GM12873 (cell line): ENCODE data around the gene SYNRG.

Experiments
- TF ChIP-seq, protein P1 (sequence below): IDR thresholded peaks from 2 replicates; pipeline ENCODE4 v1.5.1; 2012; ENCODE audit warnings: low read depth, mild to moderate bottlenecking, moderate library complexity, low read length, control low read depth; ENCODE audit not compliant: insufficient read depth; ENCODE audit errors: missing control alignments

Gene SYNRG

GRCh38 chr17:37643869-37644268, 34.7 kb upstream of the SYNRG start:
- TF ChIP-seq, protein P1, sequence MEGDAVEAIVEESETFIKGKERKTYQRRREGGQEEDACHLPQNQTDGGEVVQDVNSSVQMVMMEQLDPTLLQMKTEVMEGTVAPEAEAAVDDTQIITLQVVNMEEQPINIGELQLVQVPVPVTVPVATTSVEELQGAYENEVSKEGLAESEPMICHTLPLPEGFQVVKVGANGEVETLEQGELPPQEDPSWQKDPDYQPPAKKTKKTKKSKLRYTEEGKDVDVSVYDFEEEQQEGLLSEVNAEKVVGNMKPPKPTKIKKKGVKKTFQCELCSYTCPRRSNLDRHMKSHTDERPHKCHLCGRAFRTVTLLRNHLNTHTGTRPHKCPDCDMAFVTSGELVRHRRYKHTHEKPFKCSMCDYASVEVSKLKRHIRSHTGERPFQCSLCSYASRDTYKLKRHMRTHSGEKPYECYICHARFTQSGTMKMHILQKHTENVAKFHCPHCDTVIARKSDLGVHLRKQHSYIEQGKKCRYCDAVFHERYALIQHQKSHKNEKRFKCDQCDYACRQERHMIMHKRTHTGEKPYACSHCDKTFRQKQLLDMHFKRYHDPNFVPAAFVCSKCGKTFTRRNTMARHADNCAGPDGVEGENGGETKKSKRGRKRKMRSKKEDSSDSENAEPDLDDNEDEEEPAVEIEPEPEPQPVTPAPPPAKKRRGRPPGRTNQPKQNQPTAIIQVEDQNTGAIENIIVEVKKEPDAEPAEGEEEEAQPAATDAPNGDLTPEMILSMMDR = no peak

DNA sequence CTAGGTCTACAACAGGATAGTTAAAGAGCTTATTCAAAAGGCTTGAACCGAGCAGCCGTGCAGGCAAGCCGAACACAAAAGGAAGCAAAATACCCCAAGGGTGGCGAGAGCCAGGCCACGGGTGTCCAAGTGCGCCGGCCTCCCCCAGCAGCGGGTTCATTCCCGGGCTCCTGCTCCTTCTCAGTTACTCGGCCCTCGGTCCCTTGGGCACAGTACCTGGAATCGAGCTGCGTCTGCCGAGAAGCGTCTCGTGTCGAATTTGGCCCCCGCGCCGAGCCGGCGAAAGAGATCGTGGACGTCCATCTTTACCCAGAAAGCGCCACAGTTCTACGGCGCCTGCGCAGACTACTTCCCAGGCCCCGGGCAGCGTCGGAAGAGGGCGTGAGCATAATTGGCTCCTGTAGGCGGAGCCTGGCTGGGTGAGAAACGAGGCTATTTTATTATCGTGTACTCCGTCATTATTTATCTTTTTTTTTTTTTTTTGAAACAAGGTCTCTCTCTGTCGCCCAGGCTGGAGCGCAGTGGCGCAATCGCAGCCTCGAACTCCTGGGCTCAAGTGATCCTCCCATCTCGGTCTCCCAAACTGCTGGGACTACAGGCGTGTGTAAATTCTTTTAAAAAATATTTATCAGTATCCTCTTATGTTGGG, 34.0 kb upstream of the SYNRG start, which contains the start of gene DDX52:
DDX52 (minus strand) TSS at position 329 of the 649 bp plus-strand sequence; CDS start at position 303, 26 bp downstream.
- TF ChIP-seq, protein P1 = no peak

DNA sequence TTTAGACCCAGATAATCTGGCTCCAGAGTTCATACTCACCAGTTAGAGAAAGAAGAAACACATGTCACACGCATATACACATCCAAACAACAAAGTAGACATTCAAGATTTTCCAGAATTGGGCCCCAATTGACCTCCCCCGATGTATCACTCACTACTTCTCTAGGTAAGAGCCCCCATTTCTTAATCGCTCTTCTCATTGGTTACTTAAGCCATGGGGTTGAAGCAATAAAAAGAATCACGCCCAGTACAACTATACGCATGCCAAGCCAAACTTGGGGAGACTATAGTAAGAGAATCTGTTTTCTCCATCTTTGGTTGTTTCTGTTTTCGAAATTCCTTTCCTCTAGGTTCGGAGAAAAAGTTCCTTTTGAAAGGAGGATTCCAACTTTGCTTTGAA, 33.5 kb upstream of the SYNRG start:
- TF ChIP-seq, protein P1 = no peak

- TF ChIP-seq, protein P1 = no peak
Observed at GRCh38 chr17:37640015-37640414, 30.8 kb upstream of the SYNRG start.

GRCh38 chr17:37637956-37638355, 28.7 kb upstream of the SYNRG start:
- TF ChIP-seq, protein P1 = no peak

- TF ChIP-seq, protein P1 = no peak
Observed at GRCh38 chr17:37614823-37615222, 5.6 kb upstream of the SYNRG start.

- TF ChIP-seq, protein P1 = no peak
Observed at GRCh38 chr17:37614391-37614790, 5.2 kb upstream of the SYNRG start.
